Measurements from ENCODE around the gene ADAM33.

The ADAM33 gene

GRCh38 chr20:3686867-3687321 lies 5.1 kb upstream of the ADAM33 start:
- peak; percentile 93 for DNase-seq

DNA sequence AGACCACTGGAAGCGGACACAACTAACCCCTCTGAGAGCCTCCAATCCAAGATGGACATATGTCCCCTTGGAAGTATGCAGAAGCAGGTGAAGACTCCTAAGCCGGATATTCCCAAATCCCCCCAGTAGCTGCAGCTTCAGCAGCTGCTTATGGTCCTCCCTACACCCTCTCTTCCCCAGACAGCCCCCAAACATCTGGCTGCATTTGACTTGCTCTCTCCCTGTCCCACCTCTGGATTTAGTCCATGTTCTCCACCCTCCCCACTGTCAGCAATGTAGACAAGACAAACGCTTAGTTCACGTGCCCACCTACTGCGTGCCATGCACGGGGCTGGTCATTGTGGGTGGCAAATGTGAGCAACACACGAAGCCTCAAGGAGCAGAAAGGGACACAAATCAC lies 4.6 kb upstream of the ADAM33 start:
- DNase-seq: no peak

- DNase-seq: no peak
Observed at GRCh38 chr20:3685341-3685740, 3.5 kb upstream of the ADAM33 start.

DNA sequence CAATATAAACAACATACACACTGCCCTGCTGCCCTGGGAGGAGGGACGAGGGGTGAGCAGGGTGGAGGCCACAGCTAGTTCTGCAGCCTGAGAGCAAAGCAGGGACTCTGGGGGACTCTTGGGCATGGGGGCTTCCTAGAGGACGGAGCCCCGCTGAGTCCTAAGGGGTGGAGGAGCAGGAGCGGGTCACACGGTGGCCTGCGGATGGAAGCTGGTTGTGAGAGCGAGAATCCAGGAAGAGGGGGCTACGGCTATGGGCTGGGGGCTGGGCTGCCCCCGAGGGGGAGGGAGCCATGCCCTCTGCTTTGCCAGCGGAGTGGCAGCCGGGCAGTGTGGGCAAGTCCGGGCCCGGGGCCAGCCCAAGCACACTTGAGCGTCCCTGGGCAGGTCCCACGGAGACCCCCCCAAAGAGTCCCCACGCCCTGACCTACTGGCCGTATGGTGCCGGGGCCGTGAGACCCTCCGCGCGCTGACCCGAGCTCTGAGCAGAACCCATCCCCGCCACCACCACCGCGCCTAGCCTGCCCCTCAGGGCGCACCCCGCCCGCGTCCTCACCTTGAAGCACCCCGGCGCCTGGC lies 369 bp downstream of the ADAM33 start:
- no peak for DNase-seq

DNA sequence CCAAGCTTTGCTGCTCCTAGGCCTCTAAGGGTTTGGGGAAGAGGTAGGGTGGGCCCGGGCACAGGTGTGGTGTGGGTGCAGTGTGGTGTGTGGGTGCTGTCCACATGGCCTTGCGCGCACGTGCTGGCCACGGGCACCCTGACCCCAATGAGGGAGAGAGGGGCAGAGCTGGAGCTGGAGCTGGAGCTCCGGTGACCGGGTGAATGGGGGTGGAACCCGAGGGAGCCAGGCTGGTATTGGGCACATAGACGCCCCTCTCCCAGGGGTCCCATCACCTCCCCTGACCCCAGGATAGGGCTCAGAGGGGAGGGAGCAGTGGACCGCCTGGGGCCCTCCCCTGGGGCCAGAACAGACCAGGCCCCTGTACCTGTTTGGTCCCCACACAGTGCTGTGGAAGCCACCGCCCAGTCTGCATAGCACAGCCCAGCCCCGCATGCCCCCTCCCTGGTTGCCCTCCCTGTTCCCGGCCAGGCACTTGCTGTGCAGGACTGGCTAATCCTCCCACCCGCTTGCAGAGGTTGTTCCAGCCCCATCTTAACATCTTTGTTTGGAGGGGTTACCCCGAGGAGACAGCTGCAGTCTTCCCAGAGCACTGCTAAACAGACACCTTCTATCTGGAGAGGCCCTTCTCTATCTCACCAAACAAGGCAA lies 984 bp downstream of the ADAM33 start:
- DNase-seq: no peak

- peak; percentile 86 for DNase-seq
Observed at GRCh38 chr20:3679749-3680700, 1.8 kb downstream of the ADAM33 start.

DNA sequence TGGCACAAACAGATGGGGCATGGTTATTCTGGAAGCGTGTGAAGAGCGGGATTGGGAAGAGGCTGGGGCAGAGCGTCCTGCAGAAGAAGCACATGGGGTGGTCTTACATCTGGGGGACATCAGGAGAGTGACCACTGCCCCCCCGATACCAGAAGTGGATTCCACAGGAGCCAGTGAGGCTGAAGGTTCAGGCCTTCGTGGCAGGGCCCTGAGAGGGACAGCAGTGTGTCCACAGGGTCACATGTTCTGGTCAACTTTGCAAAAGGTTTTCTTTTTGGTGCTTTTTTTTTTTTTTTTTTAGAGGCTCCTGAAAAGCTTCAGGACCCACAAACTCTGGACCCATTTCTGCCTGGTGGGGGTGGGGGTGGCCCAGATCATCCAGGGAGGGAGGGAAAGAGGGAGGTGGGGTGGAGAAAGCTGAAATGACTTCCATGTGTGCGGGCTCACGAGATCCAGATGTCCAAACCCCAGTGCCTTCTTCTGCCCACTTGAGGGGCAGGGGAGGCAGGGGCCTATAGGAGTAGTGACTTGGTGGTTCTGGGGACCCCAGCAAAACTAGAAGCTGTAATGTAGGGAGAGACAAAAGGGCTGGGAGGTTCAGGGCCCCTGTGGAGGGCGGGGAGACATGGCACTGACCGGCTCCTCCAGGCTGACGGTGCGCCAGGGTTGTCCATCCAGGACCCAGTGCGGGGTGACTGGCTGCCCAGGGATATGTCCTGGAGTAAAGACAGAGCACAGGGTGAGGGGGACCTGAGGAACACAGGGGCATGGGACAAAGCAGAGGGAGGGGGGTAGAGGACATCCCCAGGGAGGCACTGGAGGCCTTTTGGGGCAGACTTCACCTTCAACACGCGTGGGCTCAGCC lies 2.7 kb downstream of the ADAM33 start:
- DNase-seq: peak; percentile 59

- DNase-seq: no peak
Observed at GRCh38 chr20:3678198-3678597, 3.6 kb downstream of the ADAM33 start.

GRCh38 chr20:3677733-3678132 lies 4.1 kb downstream of the ADAM33 start:
- peak; percentile 80 for DNase-seq

DNA sequence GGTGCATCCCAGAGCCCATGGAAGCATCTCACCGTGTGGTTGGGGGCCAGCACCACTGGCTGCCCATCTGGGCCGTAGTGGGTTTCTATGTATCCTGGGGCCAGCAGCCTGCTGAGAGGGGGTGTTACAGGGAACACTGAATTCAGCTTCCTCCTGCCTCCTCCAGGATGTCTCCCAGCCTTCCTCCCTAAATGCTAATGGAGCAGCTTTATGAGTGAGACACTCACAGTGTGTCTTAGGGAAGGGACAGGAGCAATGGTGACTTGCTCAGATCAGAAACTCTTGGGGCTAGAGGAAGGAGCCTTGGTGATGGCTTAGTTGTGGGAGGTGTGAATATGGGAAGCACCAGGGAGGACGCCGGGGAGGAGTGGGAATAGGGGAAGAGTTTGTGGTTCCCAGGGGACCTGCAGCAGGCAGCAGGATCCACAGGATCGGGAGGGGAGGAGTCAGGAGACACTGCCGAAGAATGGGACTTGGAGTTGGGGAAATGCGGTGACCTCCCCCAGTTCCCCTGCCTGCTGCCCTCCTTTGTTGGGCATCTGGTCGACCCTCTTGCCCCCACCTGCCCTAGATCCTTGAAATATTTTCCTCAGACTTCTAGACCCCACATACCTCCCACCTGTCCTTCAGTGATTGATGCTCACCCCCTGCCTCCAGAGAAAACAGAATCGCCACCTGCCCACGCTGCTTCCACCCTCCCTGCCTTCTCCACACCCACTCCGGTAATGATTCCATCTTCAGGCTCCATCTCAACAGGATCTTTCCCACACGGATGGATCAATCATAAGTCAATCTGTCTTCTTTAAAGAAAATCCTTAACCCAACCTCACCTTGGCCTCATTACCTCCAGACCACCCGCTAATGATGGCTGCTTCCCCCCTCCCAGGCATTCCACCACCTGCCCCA lies 6.6 kb downstream of the ADAM33 start:
- no peak for DNase-seq

DNA sequence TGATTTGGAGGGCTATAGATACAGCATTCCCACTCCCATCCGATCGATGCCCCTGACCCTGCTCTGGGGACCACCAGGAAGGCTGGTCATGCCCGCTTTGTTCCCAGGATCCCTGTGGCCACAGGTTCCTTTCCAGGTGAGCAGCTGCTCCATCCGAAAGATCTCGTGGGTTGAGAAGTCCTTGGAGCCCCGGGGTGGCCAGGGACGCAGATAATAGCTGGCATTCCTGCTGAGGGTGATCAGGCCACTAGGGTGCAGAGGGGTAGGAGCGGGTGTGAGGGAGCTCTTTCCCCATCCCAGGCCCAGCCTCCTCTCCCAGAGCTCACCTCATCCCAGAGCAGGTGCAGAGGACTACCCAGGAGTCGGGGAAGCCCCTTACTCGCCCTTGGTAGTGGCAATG lies 7.4 kb downstream of the ADAM33 start:
- DNase-seq: no peak

GRCh38 chr20:3673221-3674070 lies 8.4 kb downstream of the ADAM33 start:
- DNase-seq: no peak

GRCh38 chr20:3672547-3673171 lies 9.2 kb downstream of the ADAM33 start:
- no peak for DNase-seq

- no peak for DNase-seq
Observed at GRCh38 chr20:3671986-3672546, 9.7 kb downstream of the ADAM33 start.

DNA sequence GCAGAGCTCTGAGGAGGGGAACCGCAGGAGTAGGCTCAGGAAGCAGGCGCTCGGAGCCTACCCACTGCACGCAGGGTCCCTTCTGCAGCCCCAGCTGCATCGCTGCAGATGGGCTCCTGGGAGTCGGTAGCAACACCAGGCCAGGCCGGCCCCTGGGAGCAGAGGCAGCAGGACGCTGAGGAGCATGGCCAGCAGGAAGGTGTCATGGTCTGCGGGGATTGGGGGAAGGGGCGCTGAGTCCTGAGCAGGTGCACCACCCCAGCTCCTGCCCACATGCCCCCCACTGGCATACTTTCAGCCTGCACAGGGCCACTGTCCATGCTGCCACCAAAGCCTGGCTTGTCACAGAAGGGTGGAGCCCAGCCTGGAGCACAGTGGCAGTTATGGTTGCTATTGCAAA lies 10.9 kb downstream of the ADAM33 start:
- DNase-seq: no peak

DNA sequence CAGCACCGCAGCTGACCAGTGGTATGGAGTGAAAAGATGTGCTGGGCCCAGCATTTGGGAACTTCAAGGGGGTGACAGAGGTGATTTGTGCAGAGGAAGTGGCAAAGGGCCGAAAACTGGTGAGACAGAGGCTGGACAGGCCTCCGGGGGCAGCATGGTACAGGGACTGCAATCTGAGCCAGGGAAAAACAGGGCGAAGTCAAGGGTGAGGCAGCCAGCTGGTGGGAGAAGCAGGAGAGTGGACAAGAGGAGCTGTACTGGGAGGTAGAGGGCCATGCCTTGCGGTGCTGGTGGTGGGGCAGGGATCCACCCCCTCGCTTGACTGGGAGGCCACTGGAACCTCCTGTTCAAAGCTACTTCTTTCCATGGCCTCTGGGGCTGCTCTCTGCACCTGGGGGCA lies 11.3 kb downstream of the ADAM33 start:
- DNase-seq: peak; percentile 18

DNA sequence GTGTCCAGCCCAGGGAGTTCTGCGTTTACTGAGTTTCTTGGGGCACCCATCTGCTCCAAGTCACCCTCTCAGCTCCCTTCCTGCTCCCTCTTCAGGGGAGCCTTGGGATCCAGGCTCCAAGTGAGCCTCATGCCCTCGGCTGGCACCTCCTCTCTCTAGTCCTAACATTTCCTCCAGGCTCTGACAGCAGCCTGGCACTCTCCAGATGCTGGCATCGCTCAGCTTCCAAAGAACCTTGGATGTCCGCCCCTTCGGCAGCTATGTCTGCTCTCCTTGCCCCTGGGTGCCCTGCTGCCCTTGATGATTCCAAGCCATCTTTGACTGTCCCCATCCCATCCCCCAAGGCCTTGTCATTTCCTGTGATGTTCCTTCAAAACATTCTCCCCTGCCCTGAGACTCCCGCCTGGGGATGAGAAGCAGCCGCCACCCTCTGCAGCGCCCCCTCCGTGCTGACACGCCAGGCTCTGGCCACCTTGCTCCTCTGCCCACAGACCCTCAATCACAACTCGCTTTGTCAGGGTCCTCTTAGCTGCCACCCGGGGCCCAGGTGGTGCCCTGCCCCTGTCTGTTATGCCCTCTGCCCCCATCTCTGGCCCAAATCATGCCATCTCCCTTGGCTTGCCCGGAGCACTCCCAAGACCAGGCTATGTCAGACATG lies 12.0 kb downstream of the ADAM33 start:
- DNase-seq: no peak

- DNase-seq: no peak
Observed at GRCh38 chr20:3667434-3668037, 14.3 kb downstream of the ADAM33 start.

GRCh38 chr20:3663858-3664257 lies 18.0 kb downstream of the ADAM33 start:
- no peak for DNase-seq

Measured in fibroblast of upper back skin (primary cell).